ENCODE results near the gene LMX1B. TPM values are rescaled to one million over a fixed set of nuclear protein-coding genes. Genes with fewer than 3 reads are reported as not detected.
A peak's percentile ranks its signal among the peaks of the same experiment; 100 is the strongest.

Gene LMX1B
- total and polyA plus RNA-seq, 8 donors: 0.20 TPM; not detected in 7

DNA sequence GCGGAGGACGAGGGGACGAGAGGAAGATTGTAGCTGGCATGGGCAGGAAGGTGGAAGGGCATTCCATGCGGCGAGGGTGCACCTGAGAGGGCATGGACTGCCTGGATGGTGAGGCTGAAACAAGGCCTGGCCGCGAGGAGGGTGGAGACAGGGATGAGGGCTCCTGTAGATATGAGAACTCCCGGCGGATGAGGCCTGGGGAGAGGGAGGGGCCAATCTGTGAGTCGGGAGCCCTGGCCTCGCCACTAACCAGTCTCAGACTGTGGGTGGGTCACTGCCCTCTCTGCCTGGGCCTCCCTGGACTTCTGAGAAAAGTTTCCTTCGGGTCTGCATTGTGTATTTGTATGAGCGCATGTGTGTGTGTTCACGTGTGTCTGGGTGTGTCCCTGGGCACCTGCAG lies 55.4 kb downstream of the LMX1B start:
- H3K27me3 ChIP-seq: peaks cover 4 to 95% (median 45%) of the 10 kb centered on the region in 3 donors
- H3K27ac ChIP-seq: no peak overlapping the region
- TF ChIP-seq, protein P1, sequence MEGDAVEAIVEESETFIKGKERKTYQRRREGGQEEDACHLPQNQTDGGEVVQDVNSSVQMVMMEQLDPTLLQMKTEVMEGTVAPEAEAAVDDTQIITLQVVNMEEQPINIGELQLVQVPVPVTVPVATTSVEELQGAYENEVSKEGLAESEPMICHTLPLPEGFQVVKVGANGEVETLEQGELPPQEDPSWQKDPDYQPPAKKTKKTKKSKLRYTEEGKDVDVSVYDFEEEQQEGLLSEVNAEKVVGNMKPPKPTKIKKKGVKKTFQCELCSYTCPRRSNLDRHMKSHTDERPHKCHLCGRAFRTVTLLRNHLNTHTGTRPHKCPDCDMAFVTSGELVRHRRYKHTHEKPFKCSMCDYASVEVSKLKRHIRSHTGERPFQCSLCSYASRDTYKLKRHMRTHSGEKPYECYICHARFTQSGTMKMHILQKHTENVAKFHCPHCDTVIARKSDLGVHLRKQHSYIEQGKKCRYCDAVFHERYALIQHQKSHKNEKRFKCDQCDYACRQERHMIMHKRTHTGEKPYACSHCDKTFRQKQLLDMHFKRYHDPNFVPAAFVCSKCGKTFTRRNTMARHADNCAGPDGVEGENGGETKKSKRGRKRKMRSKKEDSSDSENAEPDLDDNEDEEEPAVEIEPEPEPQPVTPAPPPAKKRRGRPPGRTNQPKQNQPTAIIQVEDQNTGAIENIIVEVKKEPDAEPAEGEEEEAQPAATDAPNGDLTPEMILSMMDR (IDR thresholded peaks at IDR 0.05): no peak
- TF ChIP-seq POLR2A (IDR thresholded peaks at IDR 0.05) (no peak), EP300 (IDR thresholded peaks at IDR 0.05) (no peak), POLR2AphosphoS5 (IDR thresholded peaks at IDR 0.05) (no peak)
- H3K4me3 ChIP-seq: no peak overlapping the region
- no peaks in the 10 kb centered on the region for H3K36me3 ChIP-seq
- H3K9me3 ChIP-seq: no peaks in the 10 kb centered on the region
- intact Hi-C loops (cut with DNase I; ENCODE audit: low total_unique reads): no loop called here
- 73 to 85% (median 79%) methylated on average over 10 to 14 of the region's 14 CpGs for WGBS, 5 donors
- H3K4me1 ChIP-seq: peaks cover 5 to 24% (median 19%) of the 10 kb centered on the region in 4 donors
- DNase-seq: no peak

DNA sequence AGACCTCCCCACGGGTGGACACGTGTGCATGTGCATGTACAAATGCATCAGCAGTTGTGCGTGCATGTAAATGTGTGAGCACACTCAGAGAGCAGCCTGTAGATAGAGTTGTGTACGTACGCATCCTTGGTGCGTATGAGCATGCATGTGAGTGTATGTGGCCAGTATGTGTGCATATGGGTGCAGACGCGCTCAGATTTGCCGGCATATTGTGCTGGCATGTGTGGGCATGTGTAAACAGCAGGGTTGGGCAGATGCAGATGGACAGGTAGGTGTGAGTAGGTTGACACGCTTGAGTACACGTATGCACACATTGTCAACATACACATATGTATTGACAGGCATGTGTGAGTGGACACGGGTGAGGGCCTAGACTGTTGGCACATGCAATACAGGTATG lies 56.5 kb downstream of the LMX1B start:
- peaks cover 3 to 95% (median 44%) of the 10 kb centered on the region in 3 donors for H3K27me3 ChIP-seq
- H3K9me3 ChIP-seq: no peaks in the 10 kb centered on the region
- no peaks in the 10 kb centered on the region for H3K36me3 ChIP-seq
- H3K27ac ChIP-seq: no peak overlapping the region
- WGBS, 5 donors: 87 to 97% (median 92%) methylated on average over 12 of the region's 12 CpGs
- DNase-seq: no peak
- no peak overlapping the region for H3K4me3 ChIP-seq
- H3K4me1 ChIP-seq: peaks cover under 1 to 14% (median 7%) of the 10 kb centered on the region in 4 donors
- TF ChIP-seq, protein P1 (IDR thresholded peaks at IDR 0.05): no peak
- TF ChIP-seq POLR2AphosphoS5 (IDR thresholded peaks at IDR 0.05): no peak
- TF ChIP-seq POLR2A (IDR thresholded peaks at IDR 0.05): no peak
- TF ChIP-seq EP300 (IDR thresholded peaks at IDR 0.05): no peak
- intact Hi-C loops (cut with DNase I; ENCODE audit: low total_unique reads): no loop called here

DNA sequence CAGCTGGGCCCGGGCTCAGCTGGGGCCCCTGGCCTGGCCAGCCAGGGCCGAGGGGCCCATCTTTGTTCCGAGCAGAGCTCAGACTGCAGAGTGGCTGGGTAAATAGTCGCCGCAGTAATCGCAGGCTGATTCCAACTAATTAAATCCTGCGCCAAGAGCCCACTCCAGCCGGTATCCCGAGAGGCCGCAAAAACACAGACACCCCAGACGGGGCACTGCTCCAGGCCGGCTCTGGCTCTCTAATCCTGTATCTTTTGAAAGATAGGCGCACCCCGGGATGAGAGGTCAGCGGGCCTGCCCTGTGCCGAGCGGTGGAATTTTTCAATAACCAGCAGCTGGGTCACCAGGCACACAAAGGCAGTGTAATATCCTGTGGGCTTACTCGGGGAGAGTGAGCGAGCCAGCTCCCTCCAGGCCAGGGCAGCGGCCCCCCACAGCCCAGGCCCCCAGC lies 57.7 kb downstream of the LMX1B start:
- intact Hi-C loops (cut with DNase I; ENCODE audit: low total_unique reads): no loop called here
- Histone ChIP-seq H3K9me3 (no peaks in the 10 kb centered on the region), H3K27ac (no peak overlapping the region), H3K4me1 (peaks cover 0 to 13% (median 4%) of the 10 kb centered on the region in 4 donors), H3K27me3 (peaks cover 0 to 95% (median 45%) of the 10 kb centered on the region in 3 donors), H3K36me3 (no peaks in the 10 kb centered on the region), H3K4me3 (no peak overlapping the region)
- peak in 1 of 2 donors; percentile 51 for DNase-seq
- TF ChIP-seq EP300 (IDR thresholded peaks at IDR 0.05): no peak
- TF ChIP-seq POLR2A (IDR thresholded peaks at IDR 0.05): no peak
- TF ChIP-seq, protein P1 (IDR thresholded peaks at IDR 0.05): no peak
- no peak for TF ChIP-seq POLR2AphosphoS5 (IDR thresholded peaks at IDR 0.05)
- WGBS, 5 donors: 10 to 32% (median 19%) methylated on average over 12 to 20 of the region's 20 CpGs

DNA sequence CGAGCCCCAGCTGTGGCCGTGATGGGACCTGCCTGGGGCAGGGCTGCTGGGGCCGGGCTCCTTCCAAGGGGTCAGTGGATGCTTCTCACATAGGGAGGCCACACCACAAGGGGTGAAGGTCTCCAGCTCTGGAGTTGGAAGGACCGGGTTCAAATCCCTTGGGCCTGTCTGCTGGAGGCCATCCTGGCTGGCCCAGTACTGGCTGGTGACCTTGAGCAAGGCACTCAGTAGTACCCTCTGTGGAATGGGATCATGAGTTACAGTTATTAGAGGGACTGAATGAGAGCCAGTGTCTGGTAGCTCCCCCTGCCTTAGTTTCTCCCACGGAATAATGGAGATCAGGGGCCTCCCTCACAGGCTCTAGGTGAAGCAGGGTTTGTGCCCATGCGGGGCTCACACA lies 58.3 kb downstream of the LMX1B start:
- Histone ChIP-seq H3K4me3 (no peak overlapping the region), H3K4me1 (peaks cover 0 to 17% (median 10%) of the 10 kb centered on the region in 4 donors), H3K27ac (no peak overlapping the region), H3K36me3 (no peaks in the 10 kb centered on the region), H3K9me3 (no peaks in the 10 kb centered on the region), H3K27me3 (peaks cover 4 to 97% (median 51%) of the 10 kb centered on the region in 3 donors)
- TF ChIP-seq POLR2AphosphoS5 (IDR thresholded peaks at IDR 0.05): no peak
- TF ChIP-seq EP300 (IDR thresholded peaks at IDR 0.05): no peak
- TF ChIP-seq, protein P1 (IDR thresholded peaks at IDR 0.05): no peak
- no peak for TF ChIP-seq POLR2A (IDR thresholded peaks at IDR 0.05)
- no peak for DNase-seq
- WGBS, 5 donors: 70 to 79% (median 73%) methylated on average over 5 to 6 of the region's 6 CpGs
- intact Hi-C loops (cut with DNase I; ENCODE audit: low total_unique reads): no loop called here

Data from stomach (tissue), 9 donors.